ENCODE data around the gene FLAD1.

Gene FLAD1

GRCh38 chr1:155007251-155007828, 24.2 kb downstream of the FLAD1 start:
- H3K27ac Mint-ChIP-seq = no peak overlapping the region
- TF ChIP-seq CTCF (IDR thresholded peaks at IDR 0.05; ENCODE audit: unreplicated experiment in 3 of 3) = no peak
- peaks cover 18% of the 10 kb centered on the region for H3K4me1 Mint-ChIP-seq
- no peaks in the 10 kb centered on the region for H3K27me3 Mint-ChIP-seq (ENCODE audit: low read depth)
- H3K36me3 Mint-ChIP-seq (ENCODE audit: low read depth) = no peaks in the 10 kb centered on the region
- H3K4me3 Mint-ChIP-seq = no peak overlapping the region
- no peaks in the 10 kb centered on the region for H3K9me3 Mint-ChIP-seq

DNA sequence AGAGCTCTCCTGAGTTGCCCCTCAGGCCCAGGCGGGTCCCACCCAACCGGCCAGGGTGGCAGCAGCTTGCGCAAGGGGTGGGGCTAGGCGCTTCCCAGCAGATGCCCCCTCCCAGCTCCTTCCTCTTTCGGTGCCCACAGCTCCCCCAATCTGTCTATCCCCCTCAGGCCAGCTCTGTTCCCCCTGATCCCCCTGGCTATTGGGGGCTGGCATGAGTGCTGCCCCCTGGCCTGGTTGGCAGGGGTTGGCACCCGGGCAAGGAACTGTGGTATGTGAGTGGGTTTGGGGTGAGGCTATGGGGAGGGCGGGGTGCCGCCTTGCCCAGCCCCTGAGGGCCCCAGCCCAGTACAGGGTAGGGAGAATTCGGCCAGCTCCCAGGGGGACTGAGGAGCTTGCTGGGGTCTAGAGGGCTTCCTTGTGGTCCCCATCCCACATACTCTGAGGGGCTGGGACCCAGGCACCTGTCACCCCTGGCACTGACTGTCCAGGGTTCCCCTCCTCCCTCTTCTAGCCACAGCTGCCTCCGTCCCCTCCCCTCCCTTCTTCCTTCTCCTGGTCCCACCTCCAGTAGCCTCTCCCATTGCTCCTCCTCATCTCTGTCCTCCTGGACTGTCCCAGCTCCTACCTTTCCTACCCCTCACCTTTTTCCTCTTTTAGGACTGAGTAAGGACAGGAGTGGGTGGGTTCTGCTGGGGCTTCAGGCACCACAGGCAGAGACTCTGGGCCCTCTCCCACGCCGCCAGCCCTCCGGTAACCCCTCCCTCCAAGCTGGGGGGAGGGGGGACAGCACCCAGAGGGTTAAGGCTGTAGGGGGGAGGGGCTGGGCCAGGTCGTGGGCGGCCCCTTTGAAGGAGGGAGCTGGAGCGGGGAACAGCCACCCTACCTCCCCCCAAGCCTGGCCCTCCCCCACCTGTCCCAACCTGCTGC, 25.1 kb downstream of the FLAD1 start:
- Mint-ChIP-seq H3K4me1 (peaks cover 22% of the 10 kb centered on the region), H3K4me3 (no peak overlapping the region), H3K27ac (no peak overlapping the region), H3K27me3 (ENCODE audit: low read depth) (no peaks in the 10 kb centered on the region), H3K36me3 (ENCODE audit: low read depth) (no peaks in the 10 kb centered on the region), H3K9me3 (no peaks in the 10 kb centered on the region)
- no peak for TF ChIP-seq CTCF (IDR thresholded peaks at IDR 0.05; ENCODE audit: unreplicated experiment in 3 of 3)

GRCh38 chr1:155009221-155009711, 26.1 kb downstream of the FLAD1 start:
- H3K4me3 Mint-ChIP-seq = no peak overlapping the region
- H3K4me1 Mint-ChIP-seq = peaks cover 19% of the 10 kb centered on the region
- no peaks in the 10 kb centered on the region for H3K9me3 Mint-ChIP-seq
- no peak overlapping the region for H3K27ac Mint-ChIP-seq
- no peaks in the 10 kb centered on the region for H3K27me3 Mint-ChIP-seq (ENCODE audit: low read depth)
- no peaks in the 10 kb centered on the region for H3K36me3 Mint-ChIP-seq (ENCODE audit: low read depth)
- no peak for TF ChIP-seq CTCF (IDR thresholded peaks at IDR 0.05; ENCODE audit: unreplicated experiment in 3 of 3)

GRCh38 chr1:155009742-155010141, 26.6 kb downstream of the FLAD1 start:
- peaks cover 17% of the 10 kb centered on the region for H3K4me1 Mint-ChIP-seq

GRCh38 chr1:155010211-155010918, 27.2 kb downstream of the FLAD1 start:
- Mint-ChIP-seq H3K4me1 (peaks cover 17% of the 10 kb centered on the region), H3K4me3 (no peak overlapping the region), H3K9me3 (no peaks in the 10 kb centered on the region), H3K36me3 (ENCODE audit: low read depth) (no peaks in the 10 kb centered on the region), H3K27ac (no peak overlapping the region), H3K27me3 (ENCODE audit: low read depth) (no peaks in the 10 kb centered on the region)
- TF ChIP-seq CTCF (IDR thresholded peaks at IDR 0.05; ENCODE audit: unreplicated experiment in 3 of 3) = no peak

More at GRCh38 chr1:155009742-155010141, 26.6 kb downstream of the FLAD1 start:
- TF ChIP-seq CTCF (IDR thresholded peaks at IDR 0.05; ENCODE audit: unreplicated experiment in 3 of 3) = no peak
- H3K4me3 Mint-ChIP-seq = no peak overlapping the region
- no peaks in the 10 kb centered on the region for H3K27me3 Mint-ChIP-seq (ENCODE audit: low read depth)
- no peaks in the 10 kb centered on the region for H3K9me3 Mint-ChIP-seq
- no peaks in the 10 kb centered on the region for H3K36me3 Mint-ChIP-seq (ENCODE audit: low read depth)
- no peak overlapping the region for H3K27ac Mint-ChIP-seq

Data from nephron (organoid).